A549 (cell line): ENCODE data around the gene MAPK4.

Source experiments
- EHF ChIP-seq: fragments of 250-450 bp; sonication (Bioruptor Pico); IDR thresholded peaks from 2 replicates; pipeline ENCODE4 v1.5.0; 2020; ENCODE audit warnings: mild to moderate bottlenecking
- EP300 ChIP-seq, 2 experiments: fragments of >200 bp; sonication (Bioruptor Twin); formaldehyde crosslinking; IDR thresholded peaks; 2 replicates in 1 of 2; 3 replicates in 1 of 2; pipeline ENCODE4 v1.6.1; 2016 to 2017
- JUNB ChIP-seq: fragments of >200 bp; sonication (Bioruptor Twin); formaldehyde crosslinking; IDR thresholded peaks from 2 replicates; pipeline ENCODE4 v1.6.1; 2016
- MAX ChIP-seq: IDR thresholded peaks from 2 replicates; pipeline ENCODE4 v1.6.1; 2012
- NR3C1 ChIP-seq: fragments of >200 bp; sonication (Bioruptor Twin); formaldehyde crosslinking; IDR thresholded peaks from 3 replicates; pipeline ENCODE4 v1.6.1; 2017
- PBX3 ChIP-seq: IDR thresholded peaks from 2 replicates; pipeline ENCODE4 v1.6.1; 2012
- POLR2A ChIP-seq: IDR thresholded peaks from 2 replicates; pipeline ENCODE4 v1.6.1; 2012; ENCODE audit warnings: mild to moderate bottlenecking, low read length
- POLR2AphosphoS2 ChIP-seq: conservative IDR thresholded peaks from 2 replicates; pipeline ENCODE4 v1.6.1; 2012; ENCODE audit warnings: low read length, improper control_type of control experiment, inconsistent platforms
- RNF2 ChIP-seq: fragments of 200-600 bp; sonication (generic); IDR thresholded peaks from 2 replicates; pipeline ENCODE4 v1.6.1; 2016; ENCODE audit warnings: low read depth, mild to moderate bottlenecking, antibody characterized with exemption, moderate library complexity, borderline replicate concordance
- TF ChIP-seq, protein P1 (sequence below): fragments of >200 bp; sonication (Bioruptor Twin); formaldehyde crosslinking; IDR thresholded peaks from 3 replicates; pipeline ENCODE4 v1.5.1; 2016
- TF ChIP-seq, protein P2 (sequence below): fragments of 150-350 bp; IDR thresholded peaks from 2 replicates; pipeline ENCODE4 v1.6.1; 2014; ENCODE audit warnings: low read depth, mild to moderate bottlenecking, low read length

DNA sequence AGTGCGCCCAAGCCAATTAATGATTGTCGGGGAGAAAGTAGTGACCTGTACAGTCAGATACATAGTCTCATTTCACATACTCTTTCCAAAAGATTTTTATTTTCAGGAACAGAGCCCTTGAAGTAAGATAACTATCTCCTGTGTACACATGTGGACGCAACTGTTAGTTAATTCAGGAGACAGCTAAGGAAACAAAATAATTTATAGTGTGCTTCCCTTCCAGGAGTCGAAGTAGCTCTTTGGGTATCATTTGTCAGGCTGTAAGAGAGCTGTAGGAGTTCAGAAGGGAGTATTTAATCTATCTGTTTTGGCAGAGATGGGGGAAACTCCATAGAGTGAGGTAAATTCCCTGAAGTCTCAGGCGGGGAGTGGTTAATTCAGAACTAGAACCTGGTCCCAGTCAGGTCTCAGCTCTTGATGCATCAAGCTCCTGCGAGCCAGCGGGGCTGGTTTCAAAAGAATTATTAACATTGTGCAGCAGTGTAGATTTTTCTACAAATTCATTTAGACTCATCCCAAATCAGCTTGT, 63.0 kb downstream of the MAPK4 start:
- TF ChIP-seq EHF, result no peak
- no peak for TF ChIP-seq POLR2AphosphoS2
- no peak for TF ChIP-seq JUNB
- TF ChIP-seq, protein P1, sequence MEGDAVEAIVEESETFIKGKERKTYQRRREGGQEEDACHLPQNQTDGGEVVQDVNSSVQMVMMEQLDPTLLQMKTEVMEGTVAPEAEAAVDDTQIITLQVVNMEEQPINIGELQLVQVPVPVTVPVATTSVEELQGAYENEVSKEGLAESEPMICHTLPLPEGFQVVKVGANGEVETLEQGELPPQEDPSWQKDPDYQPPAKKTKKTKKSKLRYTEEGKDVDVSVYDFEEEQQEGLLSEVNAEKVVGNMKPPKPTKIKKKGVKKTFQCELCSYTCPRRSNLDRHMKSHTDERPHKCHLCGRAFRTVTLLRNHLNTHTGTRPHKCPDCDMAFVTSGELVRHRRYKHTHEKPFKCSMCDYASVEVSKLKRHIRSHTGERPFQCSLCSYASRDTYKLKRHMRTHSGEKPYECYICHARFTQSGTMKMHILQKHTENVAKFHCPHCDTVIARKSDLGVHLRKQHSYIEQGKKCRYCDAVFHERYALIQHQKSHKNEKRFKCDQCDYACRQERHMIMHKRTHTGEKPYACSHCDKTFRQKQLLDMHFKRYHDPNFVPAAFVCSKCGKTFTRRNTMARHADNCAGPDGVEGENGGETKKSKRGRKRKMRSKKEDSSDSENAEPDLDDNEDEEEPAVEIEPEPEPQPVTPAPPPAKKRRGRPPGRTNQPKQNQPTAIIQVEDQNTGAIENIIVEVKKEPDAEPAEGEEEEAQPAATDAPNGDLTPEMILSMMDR, result no peak
- no peak for TF ChIP-seq PBX3
- TF ChIP-seq POLR2A, result no peak
- TF ChIP-seq, protein P2, sequence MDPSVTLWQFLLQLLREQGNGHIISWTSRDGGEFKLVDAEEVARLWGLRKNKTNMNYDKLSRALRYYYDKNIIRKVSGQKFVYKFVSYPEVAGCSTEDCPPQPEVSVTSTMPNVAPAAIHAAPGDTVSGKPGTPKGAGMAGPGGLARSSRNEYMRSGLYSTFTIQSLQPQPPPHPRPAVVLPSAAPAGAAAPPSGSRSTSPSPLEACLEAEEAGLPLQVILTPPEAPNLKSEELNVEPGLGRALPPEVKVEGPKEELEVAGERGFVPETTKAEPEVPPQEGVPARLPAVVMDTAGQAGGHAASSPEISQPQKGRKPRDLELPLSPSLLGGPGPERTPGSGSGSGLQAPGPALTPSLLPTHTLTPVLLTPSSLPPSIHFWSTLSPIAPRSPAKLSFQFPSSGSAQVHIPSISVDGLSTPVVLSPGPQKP, result no peak
- TF ChIP-seq EP300 (IDR thresholded peaks at IDR 0.05), result no peak
- no peak for TF ChIP-seq NR3C1
- no peak for TF ChIP-seq RNF2
- TF ChIP-seq MAX, result no peak
